DOHH2 (cell line): Measurements from ENCODE around the gene LRRC55.

Experiments used
- H3F3A ChIP-seq: fragments of 200-600 bp; sonication (generic), shearing (Covaris generic); 2 replicates; pipeline ENCODE4 v1.6.0; 2016; ENCODE audit warnings: antibody characterized with exemption, mild to moderate bottlenecking; ENCODE audit not compliant: control insufficient read depth, insufficient read depth
- H3K27ac ChIP-seq: fragments of 200-600 bp; sonication (generic); 2 replicates; pipeline ENCODE4 v1.5.1; 2014; ENCODE audit warnings: low read depth, mild to moderate bottlenecking, low read length, moderate library complexity
- H3K27me3 ChIP-seq: fragments of 200-600 bp; sonication (generic); 2 replicates; pipeline ENCODE4 v1.6.1; 2014; ENCODE audit warnings: mild to moderate bottlenecking, low read length, mixed read lengths; ENCODE audit not compliant: control insufficient read depth
- H3K36me3 ChIP-seq: fragments of 200-600 bp; sonication (generic); 2 replicates; pipeline ENCODE4 v1.6.1; 2014; ENCODE audit warnings: mild to moderate bottlenecking, low read length, moderate library complexity, mixed read lengths; ENCODE audit not compliant: control insufficient read depth
- H3K4me1 ChIP-seq: fragments of 200-600 bp; sonication (generic); 2 replicates; pipeline ENCODE4 v1.6.1; 2014; ENCODE audit warnings: mild to moderate bottlenecking, low read length, mixed read lengths; ENCODE audit not compliant: control insufficient read depth
- H3K4me2 ChIP-seq: fragments of 200-600 bp; sonication (generic); 2 replicates; pipeline ENCODE4 v1.6.0; 2014; ENCODE audit warnings: mild to moderate bottlenecking, low read length, moderate library complexity
- H3K4me3 ChIP-seq: fragments of 200-600 bp; sonication (generic); 2 replicates; pipeline ENCODE4 v1.5.1; 2014; ENCODE audit warnings: mild to moderate bottlenecking, low read length, mixed read lengths
- H3K79me2 ChIP-seq: fragments of 200-600 bp; sonication (generic); 2 replicates; pipeline ENCODE4 v1.6.1; 2014; ENCODE audit warnings: mild to moderate bottlenecking, low read length, mixed read lengths; ENCODE audit not compliant: control insufficient read depth
- H3K9me2 ChIP-seq: fragments of 200-600 bp; sonication (generic); replicated peaks from 2 replicates; pipeline ENCODE4 v1.6.1; 2014; ENCODE audit warnings: mild to moderate bottlenecking, low read length, mixed read lengths; ENCODE audit not compliant: control insufficient read depth
- H3K9me3 ChIP-seq: fragments of 200-600 bp; sonication (generic); 2 replicates; pipeline ENCODE4 v1.6.1; 2014; ENCODE audit warnings: antibody characterized with exemption, low read length, mixed read lengths; ENCODE audit not compliant: control insufficient read depth, insufficient read depth
- H4K20me1 ChIP-seq: fragments of 200-600 bp; sonication (generic); 2 replicates; pipeline ENCODE4 v1.6.0; 2014; ENCODE audit warnings: low read depth, mild to moderate bottlenecking, antibody characterized with exemption, low read length, moderate library complexity; ENCODE audit not compliant: control insufficient read depth, insufficient read depth
- CTCF ChIP-seq: fragments of 200-600 bp; sonication (generic); IDR thresholded peaks from one replicate; pipeline ENCODE4 v1.5.1; 2014; ENCODE audit warnings: antibody characterized with exemption, mild to moderate bottlenecking, low read depth, low read length; ENCODE audit not compliant: poor library complexity, severe bottlenecking
- EZH2phosphoT487 ChIP-seq: fragments of 200-600 bp; sonication (generic); IDR thresholded peaks from 2 replicates; pipeline ENCODE4 v1.6.1; 2017; ENCODE audit warnings: borderline replicate concordance, mild to moderate bottlenecking, antibody characterized with exemption, low read length, moderate library complexity, mixed read lengths

The LRRC55 gene

DNA sequence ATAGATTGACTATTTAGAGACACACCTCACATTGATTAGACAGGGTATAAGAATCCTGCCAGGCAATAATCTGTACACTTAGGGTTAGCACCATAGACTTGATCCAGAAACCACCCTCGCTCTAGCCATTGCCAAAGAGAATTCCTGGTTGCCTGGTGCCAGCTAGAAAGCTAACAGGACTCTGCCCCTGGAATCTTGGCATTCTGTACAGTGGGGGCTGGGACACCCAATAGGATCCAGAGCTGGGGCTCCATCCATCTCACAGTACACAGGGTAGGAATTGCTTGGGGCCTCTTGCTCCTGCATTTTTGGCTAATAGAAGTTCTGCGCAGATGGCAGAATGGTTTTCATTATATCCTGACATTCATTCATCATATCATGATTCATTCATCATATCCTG lies 58.3 kb downstream of the LRRC55 start:
- Histone ChIP-seq H3K27ac (no peak overlapping the region), H3K9me3 (no peaks in the 10 kb centered on the region), H3K36me3 (no peaks in the 10 kb centered on the region), H3K4me2 (no peak overlapping the region), H3K4me3 (no peak overlapping the region), H4K20me1 (no peaks in the 10 kb centered on the region), H3K4me1 (peaks cover 4% of the 10 kb centered on the region; the same call in 1 of the 2 replicates), H3K27me3 (no peaks in the 10 kb centered on the region), H3K9me2 (no peaks in the 10 kb centered on the region), H3K79me2 (no peaks in the 10 kb centered on the region), H3F3A (no peaks in the 10 kb centered on the region)
- TF ChIP-seq CTCF (no peak), EZH2phosphoT487 (no peak)

DNA sequence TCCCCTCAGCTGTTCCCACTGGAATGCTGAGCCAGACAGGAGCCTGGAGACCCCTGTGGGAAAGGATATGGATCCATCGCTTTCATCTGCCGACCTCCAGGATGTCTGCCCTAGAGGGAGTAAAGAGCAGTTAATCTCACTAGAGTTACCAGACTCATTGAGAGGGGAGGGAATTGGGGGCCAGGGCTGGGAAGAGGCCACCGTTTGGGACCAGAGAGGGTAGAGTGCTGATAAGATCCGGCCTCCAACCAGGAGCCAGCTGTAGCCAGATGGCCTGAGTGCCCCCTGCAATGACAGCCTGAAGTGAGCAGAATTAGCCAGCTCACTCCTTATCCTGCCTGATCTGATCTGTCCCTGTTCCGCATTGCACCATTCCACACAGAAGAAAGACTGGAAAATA lies 59.0 kb downstream of the LRRC55 start:
- H3K27ac ChIP-seq, result no peak overlapping the region
- H3K79me2 ChIP-seq, result no peaks in the 10 kb centered on the region
- H3K36me3 ChIP-seq, result no peaks in the 10 kb centered on the region
- no peaks in the 10 kb centered on the region for H3F3A ChIP-seq
- no peaks in the 10 kb centered on the region for H3K9me3 ChIP-seq
- no peak overlapping the region for H3K4me2 ChIP-seq
- no peaks in the 10 kb centered on the region for H4K20me1 ChIP-seq
- H3K9me2 ChIP-seq, result no peaks in the 10 kb centered on the region
- H3K27me3 ChIP-seq, result no peaks in the 10 kb centered on the region
- H3K4me3 ChIP-seq, result no peak overlapping the region
- H3K4me1 ChIP-seq, result peaks cover 5% of the 10 kb centered on the region; the same call in 1 of the 2 replicates
- TF ChIP-seq EZH2phosphoT487 (no peak), CTCF (no peak)
